Activated CD4-positive, alpha-beta memory T cell treated with anti-CD3 and anti-CD28 coated beads, Interleukin-2, amount 10 ng/mL, durations not matched to agents 7 days and 5 days (primary cell): ENCODE measurements around the gene SCOC. TPM values are rescaled to one million over a fixed set of nuclear protein-coding genes. Genes with fewer than 3 reads are reported as not detected.
"Not testable (repeated sequence)": the region's sequence is repeated elsewhere in the genome, so short reads cannot be mapped to it uniquely, and the experiment has no call there.

Experiments used
- CTCF ChIA-PET: fragments of 350-600 bp; sonication (Branson Sonifier 250); formaldehyde crosslinking; loops from one replicate; lab custom pipeline; 2021; ENCODE audit warnings: antibody characterized with exemption, inconsistent platforms; lab: Charles Lee
- POLR2A ChIA-PET: fragments of 350-600 bp; sonication (Branson Sonifier 250); formaldehyde crosslinking; loops from one replicate; lab custom pipeline; 2021; ENCODE audit warnings: antibody characterized with exemption; lab: Charles Lee
- DNase-seq: peaks from one replicate; pipeline ENCODE4 v3.0.0-alpha.2; 2020
- H3K27ac Mint-ChIP-seq: one replicate; pipeline ENCODE4 v1.8.0; 2021; ENCODE audit warnings: mild to moderate bottlenecking, mixed read lengths
- H3K27me3 Mint-ChIP-seq: one replicate; pipeline ENCODE4 v1.8.0; 2021; ENCODE audit warnings: mixed read lengths
- H3K36me3 Mint-ChIP-seq: one replicate; pipeline ENCODE4 v1.8.0; 2021; ENCODE audit warnings: low read depth, mixed read lengths
- H3K4me1 Mint-ChIP-seq: one replicate; pipeline ENCODE4 v1.8.0; 2021; ENCODE audit warnings: mixed read lengths
- H3K4me3 Mint-ChIP-seq: one replicate; pipeline ENCODE4 v1.8.0; 2021; ENCODE audit warnings: mild to moderate bottlenecking, mixed read lengths
- H3K9me3 Mint-ChIP-seq: one replicate; pipeline ENCODE4 v1.8.0; 2021; ENCODE audit warnings: mixed read lengths
- total RNA-seq, 2 experiments: library from RNA; stranded (reverse); gene quantifications; one replicate each; pipeline ENCODE4 v1.2.3, GENCODE V29; 2021

SCOC gene
- total RNA-seq, 2 experiments from 2014 or later: 24.5 to 25.0 TPM

- H3K4me3 Mint-ChIP-seq: no peak overlapping the region
These were observed 5.7 kb upstream of the SCOC start for GRCh38 chr4:140367738-140368137.

GRCh38 chr4:140368686-140369085 is 4.8 kb upstream of the SCOC start:
- Mint-ChIP-seq H3K27me3 (peaks cover 2% of the 10 kb centered on the region), H3K36me3 (no peaks in the 10 kb centered on the region), H3K4me3 (no peak overlapping the region), H3K9me3 (no peaks in the 10 kb centered on the region), H3K4me1 (peaks cover 2% of the 10 kb centered on the region), H3K27ac (no peak overlapping the region)
- ChIA-PET POLR2A (no interaction called here), CTCF (interaction anchor here (0.6 to 3.2 kb wide), 5 partner anchors 9 to 430 kb away, joined by 3 to 37 read pairs (median 4); partner anchors contain the start of gene CLGN)
- DNase-seq: no peak

More at GRCh38 chr4:140367738-140368137, 5.7 kb upstream of the SCOC start:
- ChIA-PET CTCF (interaction anchor here (1.1 to 3.2 kb wide), 2 partner anchors 8 to 156 kb away, joined by 3 to 37 read pairs; partner anchors contain the start of gene ELMOD2), POLR2A (no interaction called here)
- Mint-ChIP-seq H3K9me3 (no peaks in the 10 kb centered on the region), H3K36me3 (no peaks in the 10 kb centered on the region), H3K27ac (no peak overlapping the region), H3K4me1 (peaks cover 2% of the 10 kb centered on the region), H3K27me3 (peaks cover 2% of the 10 kb centered on the region)
- DNase-seq: no peak

GRCh38 chr4:140372751-140373327 is 607 bp upstream of the SCOC start:
- no peaks in the 10 kb centered on the region for H3K36me3 Mint-ChIP-seq
- H3K9me3 Mint-ChIP-seq: no peaks in the 10 kb centered on the region
- DNase-seq: peak; percentile 42
- ChIA-PET POLR2A (interaction anchor here (0.7 to 1.7 kb wide), 8 partner anchors 8 to 715 kb away, joined by 3 to 12 read pairs (median 4); partner anchors contain the start of gene ELMOD2), CTCF (interaction anchor here (0.7 to 5.1 kb wide), 13 partner anchors 8 to 715 kb away, joined by 3 to 74 read pairs (median 5); partner anchors contain the start of genes CLGN and ELMOD2)
- H3K27ac Mint-ChIP-seq: no peak overlapping the region
- peaks cover 19% of the 10 kb centered on the region for H3K4me1 Mint-ChIP-seq
- H3K4me3 Mint-ChIP-seq: no peak overlapping the region
- peaks cover 2% of the 10 kb centered on the region for H3K27me3 Mint-ChIP-seq

GRCh38 chr4:140374130-140374477 is 658 bp downstream of the SCOC start:
- Mint-ChIP-seq H3K27ac (no peak overlapping the region), H3K27me3 (peaks cover 2% of the 10 kb centered on the region), H3K4me1 (peaks cover 19% of the 10 kb centered on the region), H3K9me3 (no peaks in the 10 kb centered on the region), H3K4me3 (no peak overlapping the region), H3K36me3 (no peaks in the 10 kb centered on the region)
- ChIA-PET POLR2A (interaction anchor here (0.6 to 1.7 kb wide), 4 partner anchors 150 to 1359 kb away, joined by 3 to 12 read pairs (median 4); partner anchors contain the start of genes ELMOD2 and NOCT), CTCF (interaction anchor here (0.9 to 5.1 kb wide), 11 partner anchors 8 to 716 kb away, joined by 3 to 74 read pairs (median 5); partner anchors contain the start of genes CLGN and ELMOD2)
- no peak for DNase-seq

- Mint-ChIP-seq H3K27me3 (peaks cover 5% of the 10 kb centered on the region), H3K36me3 (peaks cover 4% of the 10 kb centered on the region), H3K4me3 (no peak overlapping the region), H3K27ac (no peak overlapping the region), H3K9me3 (no peaks in the 10 kb centered on the region), H3K4me1 (no peaks in the 10 kb centered on the region)
- no peak for DNase-seq
- ChIA-PET POLR2A (no interaction called here), CTCF (interaction anchor here (3.5 to 4.6 kb wide), 2 partner anchors 10 to 22 kb away, joined by 11 to 22 read pairs; partner anchors contain the start of gene SCOC)
These were observed 9.3 kb downstream of the SCOC start for GRCh38 chr4:140382732-140383131.

GRCh38 chr4:140388015-140388414 is 14.6 kb downstream of the SCOC start:
- Mint-ChIP-seq H3K36me3 (no peaks in the 10 kb centered on the region), H3K27me3 (peaks cover 18% of the 10 kb centered on the region), H3K27ac (no peak overlapping the region), H3K4me1 (no peaks in the 10 kb centered on the region), H3K9me3 (no peaks in the 10 kb centered on the region), H3K4me3 (no peak overlapping the region)
- ChIA-PET POLR2A (no interaction called here), CTCF (interaction anchor here (1.4 kb wide), 1 partner anchor 15 kb away, joined by 4 read pairs; the partner anchor contains the start of gene SCOC)
- DNase-seq: no peak

GRCh38 chr4:140395668-140396067 is 22.2 kb downstream of the SCOC start:
- H3K27ac Mint-ChIP-seq: no peak overlapping the region
- H3K4me3 Mint-ChIP-seq: no peak overlapping the region
- ChIA-PET CTCF (no interaction called here), POLR2A (no interaction called here)
- no peaks in the 10 kb centered on the region for H3K9me3 Mint-ChIP-seq
- no peaks in the 10 kb centered on the region for H3K36me3 Mint-ChIP-seq
- no peak for DNase-seq
- H3K4me1 Mint-ChIP-seq: no peaks in the 10 kb centered on the region
- H3K27me3 Mint-ChIP-seq: peaks cover 22% of the 10 kb centered on the region

GRCh38 chr4:140400111-140400510 is 26.7 kb downstream of the SCOC start:
- no peaks in the 10 kb centered on the region for H3K4me1 Mint-ChIP-seq
- peaks cover 15% of the 10 kb centered on the region for H3K27me3 Mint-ChIP-seq
- no peaks in the 10 kb centered on the region for H3K9me3 Mint-ChIP-seq
- ChIA-PET CTCF (no interaction called here), POLR2A (no interaction called here)
- no peak overlapping the region for H3K27ac Mint-ChIP-seq
- DNase-seq: no peak
- H3K36me3 Mint-ChIP-seq: no peaks in the 10 kb centered on the region
- H3K4me3 Mint-ChIP-seq: no peak overlapping the region

GRCh38 chr4:140406292-140406691 is 32.8 kb downstream of the SCOC start:
- H3K27me3 Mint-ChIP-seq: peaks cover 18% of the 10 kb centered on the region
- H3K36me3 Mint-ChIP-seq: no peaks in the 10 kb centered on the region
- DNase-seq: no peak
- H3K4me1 Mint-ChIP-seq: no peaks in the 10 kb centered on the region
- CTCF ChIA-PET: no interaction called here
- no peak overlapping the region for H3K4me3 Mint-ChIP-seq
- POLR2A ChIA-PET: no interaction called here
- H3K9me3 Mint-ChIP-seq: no peaks in the 10 kb centered on the region
- H3K27ac Mint-ChIP-seq: no peak overlapping the region

- H3K9me3 Mint-ChIP-seq: no peaks in the 10 kb centered on the region
- H3K27me3 Mint-ChIP-seq: peaks cover 22% of the 10 kb centered on the region
- no peaks in the 10 kb centered on the region for H3K4me1 Mint-ChIP-seq
- ChIA-PET CTCF (no interaction called here), POLR2A (no interaction called here)
- no peaks in the 10 kb centered on the region for H3K36me3 Mint-ChIP-seq
- no peak overlapping the region for H3K27ac Mint-ChIP-seq
- H3K4me3 Mint-ChIP-seq: no peak overlapping the region
- DNase-seq: no peak
These were observed 35.5 kb downstream of the SCOC start for GRCh38 chr4:140408974-140409373.

GRCh38 chr4:140413130-140413969 is 39.9 kb downstream of the SCOC start:
- CTCF ChIA-PET, H3K27ac Mint-ChIP-seq, H3K9me3 Mint-ChIP-seq, H3K36me3 Mint-ChIP-seq, POLR2A ChIA-PET, DNase-seq, H3K4me3 Mint-ChIP-seq, H3K4me1 Mint-ChIP-seq: not testable (repeated sequence)
- H3K27me3 Mint-ChIP-seq: peaks cover 16% of the 10 kb centered on the region

- Mint-ChIP-seq H3K27ac (no peak overlapping the region), H3K27me3 (peaks cover 49% of the 10 kb centered on the region), H3K36me3 (no peaks in the 10 kb centered on the region), H3K4me1 (peaks cover 9% of the 10 kb centered on the region), H3K9me3 (no peaks in the 10 kb centered on the region), H3K4me3 (no peak overlapping the region)
- CTCF ChIA-PET: no interaction called here
- POLR2A ChIA-PET: no interaction called here
- no peak for DNase-seq
These were observed 49.7 kb downstream of the SCOC start for GRCh38 chr4:140423106-140423505.

GRCh38 chr4:140426610-140427105 is 53.2 kb downstream of the SCOC start:
- H3K4me3 Mint-ChIP-seq: peak overlapping the region; percentile 66
- peaks cover 55% of the 10 kb centered on the region for H3K27me3 Mint-ChIP-seq
- no peak for DNase-seq
- ChIA-PET POLR2A (no interaction called here), CTCF (interaction anchor here (1.5 to 2.2 kb wide), 4 partner anchors 54 to 67 kb away, joined by 4 to 12 read pairs (median 5); partner anchors contain the start of gene SCOC)
- H3K4me1 Mint-ChIP-seq: peaks cover 9% of the 10 kb centered on the region
- H3K36me3 Mint-ChIP-seq: no peaks in the 10 kb centered on the region
- no peaks in the 10 kb centered on the region for H3K9me3 Mint-ChIP-seq
- H3K27ac Mint-ChIP-seq: no peak overlapping the region
